GM18499 (cell line): ENCODE data around the gene ITFG1.
"Not testable (repeated sequence)": the region's sequence is repeated elsewhere in the genome, so short reads cannot be mapped to it uniquely, and the experiment has no call there.

Experiments
- ATAC-seq: cut with Tn5 transposase; IDR thresholded peaks from one replicate; pipeline ENCODE4 v1.9.1; 2021; ENCODE audit warnings: moderate number of reproducible peaks; ENCODE audit not compliant: insufficient read depth, unreplicated experiment

Gene ITFG1

DNA sequence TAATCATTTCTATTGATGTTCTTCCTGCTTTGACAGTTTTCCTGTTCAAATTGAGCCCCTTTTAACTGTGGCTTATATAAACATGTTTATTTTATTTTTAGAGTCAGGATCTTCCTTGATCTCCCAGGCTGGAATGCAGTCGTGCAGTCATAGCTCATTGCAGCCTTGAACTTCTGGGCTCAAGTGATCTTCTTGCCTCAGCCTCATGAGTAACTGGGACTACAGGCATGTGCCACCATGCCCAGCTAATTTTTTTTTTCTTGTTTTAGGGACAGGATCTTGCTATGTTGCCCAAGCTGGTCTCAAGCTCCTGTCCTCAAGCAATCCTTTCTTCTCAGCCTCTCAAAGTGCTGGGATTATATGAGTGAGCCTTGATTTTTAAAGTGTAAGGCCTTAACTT is 14.9 kb upstream of the ITFG1 start:
- no peak for ATAC-seq

DNA sequence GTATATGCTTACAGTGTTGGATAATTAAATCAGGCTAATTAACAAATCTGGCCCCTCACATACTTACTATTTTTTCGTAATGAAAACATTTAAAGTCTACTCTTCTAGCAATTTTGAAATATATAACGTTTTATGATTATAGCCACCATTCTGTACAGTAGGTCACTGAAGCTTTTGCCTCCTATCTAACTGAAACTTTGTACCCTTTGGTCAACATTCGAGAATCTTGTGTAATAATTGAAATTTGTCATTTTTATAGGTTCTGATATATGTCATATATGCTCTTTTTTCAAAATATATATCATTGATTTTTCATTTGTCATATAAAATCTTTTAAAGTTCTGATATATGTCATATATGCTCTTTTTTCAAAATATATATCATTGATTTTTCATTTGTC is 12.9 kb upstream of the ITFG1 start:
- ATAC-seq: no peak

DNA sequence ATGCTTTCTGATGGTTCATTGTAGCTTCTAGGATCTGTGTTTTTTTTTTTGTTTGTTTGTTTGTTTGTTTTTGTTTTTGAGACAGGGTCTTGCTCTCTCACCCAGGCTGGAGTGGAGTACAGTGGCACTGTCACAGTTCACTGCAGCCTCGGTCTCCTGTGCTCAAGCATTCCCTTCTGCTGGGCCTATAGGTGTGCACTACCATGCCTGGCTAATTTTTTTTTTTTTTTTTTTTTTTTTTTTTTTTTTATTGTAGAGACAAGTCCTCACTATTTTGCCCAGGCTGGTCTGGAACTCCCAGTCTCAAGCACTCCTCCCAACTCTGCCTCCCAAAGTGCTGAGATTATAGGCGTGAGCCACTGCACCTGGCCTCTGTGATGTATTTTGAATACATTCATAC is 12.1 kb upstream of the ITFG1 start:
- not testable (repeated sequence) for ATAC-seq

DNA sequence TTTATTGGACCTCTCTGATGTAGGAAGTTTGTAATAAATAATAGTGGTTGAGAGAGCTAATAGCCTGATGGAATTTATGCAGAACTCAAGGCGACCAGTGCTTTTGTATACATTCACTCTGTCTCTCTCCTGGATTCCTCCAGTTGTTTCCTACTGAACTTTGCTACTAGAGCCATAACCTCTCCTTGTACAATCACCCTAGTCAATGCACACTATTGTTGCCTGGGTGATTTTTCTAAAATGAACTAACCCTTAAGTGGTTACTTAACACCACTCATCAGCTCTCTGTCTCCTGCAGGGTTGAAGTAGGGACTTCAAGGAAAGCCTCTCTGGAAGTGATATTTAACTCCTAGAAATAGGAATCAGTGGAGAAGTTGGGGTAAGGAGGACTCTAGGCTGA is 9.9 kb upstream of the ITFG1 start:
- no peak for ATAC-seq

DNA sequence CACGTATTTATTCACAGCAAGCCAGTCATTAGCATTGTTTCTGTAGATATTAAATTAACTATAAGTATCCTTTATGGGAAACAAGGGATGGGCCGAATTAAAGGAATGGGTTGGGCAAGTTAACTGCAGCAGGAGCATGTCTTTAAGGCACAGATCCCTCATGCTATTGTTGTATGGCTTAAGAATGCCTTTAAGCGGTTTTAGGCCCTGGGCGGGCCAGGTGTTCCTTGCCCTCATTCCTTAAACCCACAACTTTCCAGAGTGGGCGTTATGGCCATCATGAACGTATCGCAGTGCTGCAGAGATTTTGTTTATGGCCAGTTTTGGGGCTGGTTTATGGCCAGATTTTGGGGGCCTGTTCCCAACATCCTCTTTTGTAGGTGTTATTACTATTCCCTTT is 9.3 kb upstream of the ITFG1 start:
- ATAC-seq: no peak

DNA sequence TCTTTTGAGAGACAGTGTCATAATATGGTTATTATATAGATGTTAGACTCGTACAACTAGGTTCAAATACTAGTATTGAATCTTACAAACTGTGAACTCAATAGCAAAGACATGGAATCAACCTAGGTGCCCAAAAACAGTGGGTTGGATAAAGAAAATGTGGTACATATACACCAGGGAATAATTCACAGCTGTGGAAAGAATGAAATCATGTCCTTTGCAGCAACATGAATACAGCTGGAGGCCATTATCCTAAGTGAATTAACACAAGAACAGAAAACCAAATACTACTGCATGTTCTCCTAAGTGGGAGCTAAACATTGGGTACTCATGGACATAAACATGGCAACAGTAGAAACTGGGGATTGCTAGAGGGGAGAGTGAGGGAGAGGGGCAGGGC is 8.4 kb upstream of the ITFG1 start:
- no peak for ATAC-seq

DNA sequence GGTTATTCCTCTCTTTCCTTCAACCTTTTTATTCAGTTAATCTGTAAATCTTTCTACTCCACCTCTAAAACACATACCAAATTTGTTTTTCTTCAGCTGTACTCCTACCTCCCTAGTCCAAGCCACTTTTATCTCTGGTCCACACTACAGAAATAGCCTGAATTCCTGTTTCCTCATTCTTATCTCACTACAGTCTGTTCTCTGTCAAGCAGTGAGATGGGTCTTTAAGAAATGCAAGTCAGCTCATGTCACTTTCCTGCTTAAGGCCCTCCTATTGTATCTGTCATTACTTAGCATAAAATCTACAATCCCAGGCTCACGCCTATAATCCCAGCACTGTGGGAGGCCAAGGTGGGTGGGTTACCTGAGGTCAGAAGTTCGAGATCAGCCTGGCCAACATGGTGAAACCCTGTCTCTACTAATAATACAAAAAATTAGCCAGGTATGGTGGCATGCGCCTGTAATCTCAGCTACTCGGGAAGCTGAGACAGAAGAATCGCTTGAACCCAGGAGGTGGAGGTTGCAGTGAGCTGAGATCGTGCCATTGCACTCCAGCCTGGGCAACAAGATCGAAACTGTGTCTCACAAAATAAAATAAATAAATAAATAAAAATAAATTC is 7.3 kb upstream of the ITFG1 start:
- ATAC-seq: not testable (repeated sequence)

DNA sequence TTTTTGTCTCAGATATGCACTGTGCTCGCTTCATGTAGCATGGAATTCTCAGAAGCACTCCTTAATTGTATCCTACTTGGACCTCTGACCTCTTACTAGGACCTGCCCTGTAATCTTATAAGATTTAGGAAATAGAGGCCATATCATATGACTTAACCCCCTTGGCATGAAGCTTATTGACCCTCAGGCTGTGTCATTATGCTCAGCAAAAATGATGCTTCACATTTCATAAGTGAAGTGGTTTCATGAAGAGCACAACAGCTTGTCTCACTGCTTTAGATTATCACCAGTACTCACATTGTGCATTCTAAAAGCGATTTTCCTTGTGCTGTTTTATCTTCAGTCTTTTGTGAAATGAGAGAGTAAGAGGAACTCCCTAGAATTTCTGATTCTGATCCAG is 6.6 kb upstream of the ITFG1 start:
- ATAC-seq: no peak

DNA sequence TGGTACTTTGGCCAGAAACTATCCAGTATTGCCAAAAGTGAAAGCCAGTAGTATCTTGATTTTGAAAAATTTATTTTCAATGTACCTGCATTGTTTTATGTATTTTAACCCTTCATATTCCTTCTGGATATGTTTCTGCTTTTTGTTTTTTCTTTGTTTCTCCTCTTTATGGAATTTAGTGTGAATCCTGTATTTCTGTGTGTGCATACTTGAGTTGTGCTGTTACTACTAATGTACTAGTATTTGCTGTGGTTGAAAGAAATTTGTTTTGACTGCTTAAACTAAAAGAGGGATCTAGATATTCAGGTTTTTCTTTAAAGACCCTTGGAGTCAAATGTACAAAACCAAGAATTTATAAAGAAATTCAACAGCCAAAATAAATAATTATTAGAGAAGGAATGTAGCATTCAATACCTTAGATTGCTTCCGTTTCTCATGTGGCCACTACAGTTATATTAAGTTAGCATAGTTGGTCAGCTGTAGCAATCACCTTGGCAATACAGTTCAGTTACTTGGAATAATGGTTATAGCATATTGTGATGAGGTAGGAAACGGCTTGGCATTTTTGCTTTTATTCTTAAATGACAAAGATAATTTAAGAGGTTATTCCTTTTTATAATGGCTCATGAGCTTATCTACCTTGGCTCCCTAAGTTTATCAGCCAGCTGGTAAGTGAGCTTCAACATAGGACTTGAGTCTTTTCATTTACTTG is 5.2 kb upstream of the ITFG1 start:
- ATAC-seq: no peak

DNA sequence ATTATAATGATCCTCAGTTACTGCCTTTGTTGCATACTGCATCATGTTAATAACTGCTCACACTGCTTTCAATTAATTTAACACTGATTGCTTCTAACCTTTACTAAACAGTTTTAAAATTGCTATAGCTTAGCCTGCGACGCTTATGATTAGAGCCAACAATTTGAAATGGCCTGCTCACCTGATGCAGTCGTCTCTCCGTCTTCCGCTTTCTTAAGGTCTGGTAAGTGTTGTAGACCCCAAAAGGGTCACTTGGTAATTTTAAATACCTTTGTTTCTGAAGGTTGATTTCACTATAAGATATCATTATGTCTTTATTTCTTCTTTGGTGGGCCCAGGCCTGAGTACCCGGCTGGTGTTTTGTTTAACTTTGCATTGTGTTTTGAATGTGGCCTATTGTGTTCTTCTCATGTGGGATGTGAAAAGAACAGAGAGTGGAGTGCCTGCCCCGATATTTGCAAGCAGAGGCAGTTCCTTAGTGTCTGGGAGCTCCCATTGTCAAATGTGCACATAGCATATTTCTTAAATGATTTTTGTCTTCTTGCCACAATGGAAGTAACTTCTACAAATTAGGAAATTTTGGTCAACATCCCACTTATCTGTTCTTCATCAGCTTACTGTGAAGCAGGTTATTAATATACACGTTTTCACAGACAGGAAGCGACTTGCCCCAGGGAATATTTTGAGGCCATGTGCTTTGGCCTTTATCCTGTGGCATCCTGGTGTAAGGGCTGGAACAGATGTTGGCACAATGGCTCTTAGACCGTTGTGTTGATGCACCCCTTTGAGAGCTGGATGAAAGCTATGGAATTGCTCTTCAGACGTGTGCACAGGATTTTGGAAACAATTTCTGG is 3.1 kb upstream of the ITFG1 start:
- no peak for ATAC-seq

DNA sequence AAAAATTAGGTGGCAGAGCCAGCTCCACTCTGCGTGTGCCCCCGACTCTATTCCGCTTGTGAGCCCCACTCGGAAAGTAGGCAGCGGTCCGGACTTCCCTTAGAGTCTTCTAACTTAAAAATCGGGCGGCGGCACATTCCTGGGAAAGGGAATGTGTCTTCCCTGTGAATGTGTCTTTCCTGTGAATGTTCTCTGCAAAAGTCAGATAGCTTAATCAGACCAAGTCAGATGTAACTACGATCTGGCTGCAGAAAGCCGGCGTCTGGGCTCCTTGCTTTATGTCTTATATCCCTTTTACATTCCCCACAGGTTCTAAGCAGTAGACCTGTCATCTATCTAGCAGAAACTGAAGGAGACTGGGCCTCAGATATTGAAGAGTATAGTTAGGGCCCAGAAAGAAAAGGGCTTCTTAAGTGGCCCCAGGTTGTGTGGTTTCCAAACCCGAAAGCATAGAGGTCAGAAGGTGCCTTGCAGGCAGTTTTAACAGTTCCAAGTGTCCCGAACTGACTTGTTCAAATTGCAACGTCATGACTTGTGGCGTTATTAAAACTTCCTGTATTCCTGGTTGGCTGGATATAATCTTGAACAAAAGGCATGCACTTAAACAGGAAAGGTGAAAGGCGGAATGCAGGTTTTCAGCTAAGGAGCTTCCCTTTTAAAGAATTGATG is 869 bp upstream of the ITFG1 start:
- ATAC-seq: peak; percentile 20

DNA sequence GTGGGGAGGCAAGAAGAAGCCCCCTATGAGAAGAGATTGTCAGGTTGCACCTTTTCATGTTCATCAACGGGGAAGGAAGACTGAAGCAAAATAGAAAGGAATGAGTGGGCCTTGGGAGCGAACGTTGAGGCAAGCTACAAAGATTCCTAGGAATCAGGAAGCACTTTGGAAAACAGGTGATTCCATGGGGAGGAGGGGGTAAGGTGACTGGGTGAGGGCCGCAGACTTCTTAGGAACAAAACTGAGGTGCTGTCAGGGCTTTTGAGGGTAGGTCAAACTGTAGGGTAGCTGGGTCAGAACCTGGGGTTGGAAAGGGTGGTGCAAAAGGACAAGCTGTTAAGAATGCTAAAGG is 528 bp downstream of the ITFG1 start:
- ATAC-seq: no peak

DNA sequence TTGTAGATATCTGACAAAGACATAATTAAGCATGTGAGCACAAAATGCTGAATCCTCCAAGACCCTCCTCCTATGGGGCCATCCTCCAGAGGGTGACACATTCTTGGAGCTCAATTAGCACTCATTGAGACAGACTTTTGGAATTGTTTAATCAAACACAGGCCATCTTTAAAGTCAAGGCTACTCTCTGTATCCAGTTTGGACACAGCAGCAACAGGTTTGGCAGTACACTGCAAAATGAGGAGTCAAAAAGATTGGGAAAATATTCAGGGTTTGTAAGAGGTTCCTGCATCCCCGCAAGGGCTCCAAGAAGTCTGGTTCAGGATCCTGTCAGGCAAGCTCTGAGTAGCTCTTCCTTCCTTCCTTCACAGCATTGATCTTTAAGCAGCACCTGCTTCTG is 1.3 kb downstream of the ITFG1 start:
- no peak for ATAC-seq

DNA sequence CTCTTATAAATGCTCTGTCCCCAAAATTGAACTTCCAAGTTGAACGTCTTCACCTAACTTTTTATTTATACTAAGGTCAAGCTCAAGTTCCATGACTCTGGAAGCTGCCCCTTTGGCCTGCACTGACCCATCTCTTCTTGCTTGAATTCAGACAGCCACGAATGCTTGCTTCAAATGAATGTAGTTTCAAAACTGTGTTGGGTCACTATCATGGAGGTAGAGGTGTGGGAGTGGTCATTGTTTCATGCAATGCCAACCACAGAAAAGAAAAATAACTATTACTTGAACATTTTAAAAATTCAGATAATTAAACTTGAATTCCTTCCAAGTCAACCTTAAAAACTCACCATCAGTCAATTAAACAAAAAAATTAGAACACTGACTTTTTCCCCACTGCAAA is 2.5 kb downstream of the ITFG1 start:
- no peak for ATAC-seq

DNA sequence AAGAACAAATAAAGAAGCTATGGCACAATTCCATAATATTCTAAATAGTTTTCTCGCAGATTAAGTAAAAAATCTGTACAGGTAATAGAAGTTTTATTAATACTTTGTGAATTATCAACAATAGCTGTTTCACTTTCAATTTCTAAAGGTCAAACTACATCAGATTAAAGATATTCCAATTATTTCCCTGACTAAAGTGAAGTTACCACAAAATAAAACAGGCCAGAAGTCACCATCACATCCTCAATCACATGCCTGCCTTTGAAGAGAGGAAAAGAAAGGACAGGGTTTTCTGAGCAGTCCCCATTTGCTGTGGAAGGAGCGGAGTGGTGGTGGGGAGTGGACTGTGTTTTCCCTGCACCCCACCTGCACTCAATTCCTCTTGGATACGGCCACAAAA is 11.1 kb downstream of the ITFG1 start:
- no peak for ATAC-seq

DNA sequence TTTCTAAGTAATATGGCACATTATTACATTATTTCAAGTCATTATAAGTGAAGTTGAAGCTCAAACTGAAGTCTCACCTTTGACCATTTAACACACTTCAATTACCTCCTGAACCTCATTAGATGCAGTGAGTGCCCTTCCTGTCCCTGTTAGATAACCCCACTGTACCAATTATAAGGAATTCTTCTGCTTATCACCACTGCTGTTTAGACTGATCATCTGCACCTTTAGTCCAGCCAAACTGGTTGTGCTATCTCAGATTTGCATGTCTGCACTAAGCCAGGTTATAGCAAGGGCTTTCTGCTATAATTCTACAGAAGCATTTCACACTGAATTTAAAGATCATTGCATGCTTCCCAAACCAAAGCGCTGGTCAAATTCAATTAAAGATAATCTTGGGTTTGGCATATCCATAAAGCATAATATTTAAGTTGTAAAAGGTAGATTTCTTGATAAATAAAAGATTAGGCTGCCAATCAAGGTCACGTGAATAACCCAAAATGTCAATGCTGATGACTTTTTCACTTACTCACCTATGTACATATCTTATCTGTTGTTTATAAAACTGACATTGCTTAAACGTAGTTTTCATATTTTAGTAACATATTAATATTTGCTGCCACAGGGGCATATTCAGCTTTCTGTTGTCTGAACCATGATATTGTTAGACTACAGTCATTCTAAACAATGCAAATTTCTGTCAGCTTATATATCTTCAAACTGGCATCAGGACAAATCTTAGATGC is 11.9 kb downstream of the ITFG1 start:
- ATAC-seq: no peak

DNA sequence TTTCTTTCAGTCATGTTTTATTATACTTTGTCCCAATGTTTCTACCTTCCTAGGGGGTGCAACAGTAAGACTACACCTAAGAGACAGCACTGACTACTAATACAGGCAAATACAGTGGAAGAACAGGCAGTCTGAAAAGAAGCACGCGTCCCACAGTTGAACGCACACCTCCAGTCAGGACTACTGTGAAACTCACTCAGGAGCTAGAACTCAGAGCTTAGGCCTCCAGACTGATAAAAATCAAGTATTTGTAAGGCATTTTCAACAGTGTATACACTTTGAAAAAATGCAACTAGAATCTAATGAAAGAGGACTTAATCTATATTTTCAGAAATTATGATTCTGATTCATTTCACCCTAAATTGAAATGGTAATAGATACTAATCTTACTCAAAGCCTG is 14.4 kb downstream of the ITFG1 start:
- ATAC-seq: no peak

DNA sequence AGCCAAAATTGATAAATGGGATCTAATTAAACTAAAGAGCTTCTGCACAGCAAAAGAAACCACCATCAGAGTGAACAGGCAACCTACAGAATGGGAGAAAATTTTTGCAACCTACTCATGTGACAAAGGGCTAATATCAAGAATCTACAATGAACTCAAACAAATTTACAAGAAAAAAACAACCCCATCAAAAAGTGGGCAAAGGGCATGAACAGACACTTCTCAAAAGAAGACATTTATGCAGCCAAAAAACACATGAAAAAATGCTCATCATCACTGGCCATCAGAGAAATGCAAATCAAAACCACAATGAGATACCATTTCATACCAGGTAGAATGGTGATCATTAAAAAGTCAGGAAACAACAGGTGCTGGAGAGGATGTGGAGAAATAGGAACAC is 18.0 kb downstream of the ITFG1 start:
- not testable (repeated sequence) for ATAC-seq

DNA sequence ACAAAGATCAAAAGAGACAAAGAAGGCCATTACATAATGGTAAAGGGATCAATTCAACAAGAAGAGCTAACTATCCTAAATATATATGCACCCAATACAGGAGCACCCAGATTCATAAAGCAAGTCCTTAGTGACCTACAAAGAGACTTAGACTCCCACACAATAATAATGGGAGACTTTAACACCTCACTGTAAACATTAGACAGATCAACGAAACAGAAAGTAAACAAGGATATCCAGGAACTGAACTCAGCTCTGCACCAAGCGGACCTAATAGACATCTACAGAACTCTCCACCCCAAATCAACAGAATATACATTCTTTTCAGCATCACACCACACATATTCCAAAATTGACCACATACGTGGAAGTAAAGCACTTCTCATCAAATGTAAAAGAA is 20.8 kb downstream of the ITFG1 start:
- ATAC-seq: not testable (repeated sequence)

DNA sequence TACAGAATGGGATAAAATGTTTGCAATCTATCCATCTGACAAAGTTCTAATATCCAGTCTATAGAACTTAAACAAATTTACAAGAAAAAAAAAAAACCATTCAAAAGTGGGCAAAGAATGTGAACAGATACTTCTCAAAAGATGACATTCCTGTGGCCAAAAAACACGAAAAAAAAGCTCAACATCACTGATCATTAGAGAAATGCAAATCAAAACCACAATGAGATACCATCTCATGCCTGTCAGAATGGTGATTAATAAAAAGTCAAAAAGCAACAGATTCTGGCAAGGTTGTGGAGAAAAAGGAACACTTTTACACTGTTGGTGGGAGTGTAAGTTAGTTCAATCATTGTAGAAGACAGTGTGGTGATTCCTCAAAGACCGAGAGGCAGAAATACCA is 26.6 kb downstream of the ITFG1 start:
- not testable (repeated sequence) for ATAC-seq
